NCI-H2029 treated with DMSO at 0.1 percent for 48 hours (cell line): ENCODE data around the gene CERS1.

ENCODE experiments used
- DNase-seq: peaks from one replicate; lab custom pipeline; 2025; lab: John Stamatoyannopoulos, UW

Gene CERS1

DNA sequence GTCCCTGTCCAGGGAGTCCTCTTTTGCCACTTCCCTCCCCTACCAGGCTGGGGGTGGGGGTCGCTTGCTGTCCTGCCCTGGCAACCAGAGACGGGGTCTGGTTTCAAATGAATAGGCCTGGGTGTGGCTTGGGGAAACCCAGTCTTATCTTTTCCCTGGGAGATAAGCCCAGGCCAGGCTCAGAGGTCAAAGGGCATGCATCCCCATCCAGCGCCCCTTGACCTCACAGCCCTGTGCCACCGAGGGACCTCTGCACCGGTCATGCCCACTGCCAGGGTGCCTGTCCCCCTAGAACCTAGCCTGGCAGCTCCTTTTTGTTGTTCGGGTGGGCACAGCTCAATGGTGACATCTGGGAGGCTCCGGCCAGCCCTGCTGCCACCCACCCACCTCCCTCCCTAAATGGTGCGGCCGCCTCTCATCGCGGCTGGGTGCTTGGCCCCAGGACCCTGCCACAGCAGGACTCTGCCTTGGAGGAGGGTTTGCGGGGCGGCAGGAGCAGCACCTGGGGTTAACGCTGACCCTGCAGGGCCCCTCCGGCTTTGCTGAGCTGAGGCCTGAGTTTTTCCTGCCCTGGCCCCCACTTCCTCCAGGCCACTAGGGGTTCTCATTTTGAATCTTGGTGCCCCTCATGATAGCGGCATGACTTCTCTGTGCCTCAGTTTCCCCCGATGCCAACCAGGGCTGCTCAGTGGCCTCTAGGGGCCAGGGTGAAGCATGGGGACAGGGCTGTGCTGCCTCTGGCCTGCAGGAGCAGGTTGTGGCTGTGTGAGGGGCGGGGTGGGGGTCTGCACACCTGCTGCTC lies 2.9 kb upstream of the CERS1 start:
- DNase-seq: no peak

DNA sequence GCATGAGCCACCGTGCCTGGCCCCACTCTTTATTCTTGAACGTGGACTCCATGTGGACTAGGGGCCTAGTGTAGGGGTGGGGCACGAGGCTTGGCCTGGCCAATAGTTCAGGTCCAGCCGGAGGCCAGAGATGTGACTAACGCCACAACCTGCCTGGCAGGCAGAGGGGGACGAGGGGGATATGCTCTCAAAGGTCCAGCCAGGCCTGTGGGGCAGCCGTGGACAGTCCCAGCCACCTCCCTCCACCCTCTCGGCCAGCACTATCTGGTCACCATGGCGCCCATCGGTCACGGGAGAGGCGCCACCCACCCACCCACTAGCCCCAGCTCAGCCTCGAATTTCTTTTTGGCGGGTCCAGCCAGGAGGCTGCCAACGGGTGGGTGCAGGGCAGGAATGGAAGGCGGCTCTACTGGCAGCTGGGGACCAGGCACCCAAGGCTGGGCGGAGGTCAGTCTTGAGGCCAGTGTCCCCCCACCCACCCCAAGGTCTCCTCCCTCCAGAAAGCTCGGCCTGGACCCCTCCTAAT lies 2.2 kb upstream of the CERS1 start:
- DNase-seq: no peak

DNA sequence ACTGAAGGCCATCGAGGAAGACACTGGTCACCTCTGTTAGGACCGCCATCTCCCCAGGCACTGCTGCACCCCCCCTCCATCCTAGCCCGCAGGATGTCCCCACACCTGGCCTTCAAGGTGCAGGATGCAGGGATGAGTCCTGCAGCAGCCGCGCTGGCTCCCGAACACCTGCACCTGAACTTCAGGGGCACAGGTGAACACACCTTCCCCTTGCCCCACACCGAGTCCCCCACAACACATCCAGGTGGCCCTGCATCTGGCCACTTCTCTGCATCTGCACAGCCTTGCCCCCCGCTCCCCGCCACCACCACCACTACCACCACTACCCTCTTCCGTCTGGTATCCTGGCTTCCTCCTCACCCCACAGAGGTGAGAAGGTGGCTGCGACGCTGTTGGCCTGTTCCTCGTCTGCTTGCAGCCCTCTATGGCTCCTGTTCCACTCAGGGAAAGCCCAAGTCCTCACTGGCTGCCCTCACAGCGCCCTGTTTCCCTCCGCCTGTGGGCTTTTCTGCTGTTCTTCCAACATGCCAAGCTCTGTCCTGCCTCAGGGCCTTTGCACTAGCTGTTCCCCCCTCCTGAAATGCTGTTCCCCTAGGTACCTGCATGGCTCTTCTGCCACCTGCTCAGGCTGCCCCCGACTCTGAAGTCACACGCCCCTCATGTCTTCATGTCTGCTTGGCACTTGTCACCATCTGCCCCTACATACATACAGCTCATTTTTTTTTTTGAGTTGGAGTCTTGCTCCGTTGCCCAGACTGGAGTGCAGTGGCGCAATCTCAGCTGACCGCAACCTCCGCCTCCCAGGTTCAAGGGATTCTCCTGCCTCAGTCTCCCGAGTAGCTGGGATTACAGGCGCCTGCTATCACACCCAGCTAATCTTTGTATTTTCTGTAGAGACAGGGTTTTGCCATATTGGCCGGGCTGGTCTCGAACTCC lies 1.4 kb upstream of the CERS1 start:
- DNase-seq: no peak

DNA sequence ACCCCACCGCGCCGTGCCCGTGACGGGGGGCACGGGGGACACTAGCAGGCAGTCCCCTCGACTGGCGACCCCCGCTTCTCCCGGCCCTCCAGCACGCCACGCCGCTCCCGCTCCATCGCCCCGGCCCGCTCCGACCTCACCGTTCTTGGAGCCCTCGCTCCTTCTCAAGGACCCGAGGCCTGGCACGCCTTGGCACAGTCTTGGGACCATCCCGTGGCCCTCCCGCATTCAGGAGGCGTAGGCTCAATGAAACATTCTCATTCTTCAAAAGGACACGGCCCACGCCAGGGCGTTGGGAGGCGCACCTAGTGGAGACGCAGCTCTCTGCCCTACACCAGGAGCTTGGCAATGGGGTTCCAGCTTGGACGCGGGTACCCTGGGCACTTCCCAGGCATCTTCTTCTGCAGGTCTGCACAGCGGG lies 473 bp upstream of the CERS1 start:
- DNase-seq: no peak

GRCh38 chr19:18895038-18895823 lies 727 bp downstream of the CERS1 start:
- no peak for DNase-seq

- no peak for DNase-seq
These were observed 1.5 kb downstream of the CERS1 start for GRCh38 chr19:18894254-18895037.

- DNase-seq: no peak
These were observed 2.2 kb downstream of the CERS1 start for GRCh38 chr19:18893587-18894253.

GRCh38 chr19:18889949-18890745 lies 5.8 kb downstream of the CERS1 start:
- DNase-seq: no peak

- DNase-seq: no peak
These were observed 9.0 kb downstream of the CERS1 start for GRCh38 chr19:18886972-18887371.

DNA sequence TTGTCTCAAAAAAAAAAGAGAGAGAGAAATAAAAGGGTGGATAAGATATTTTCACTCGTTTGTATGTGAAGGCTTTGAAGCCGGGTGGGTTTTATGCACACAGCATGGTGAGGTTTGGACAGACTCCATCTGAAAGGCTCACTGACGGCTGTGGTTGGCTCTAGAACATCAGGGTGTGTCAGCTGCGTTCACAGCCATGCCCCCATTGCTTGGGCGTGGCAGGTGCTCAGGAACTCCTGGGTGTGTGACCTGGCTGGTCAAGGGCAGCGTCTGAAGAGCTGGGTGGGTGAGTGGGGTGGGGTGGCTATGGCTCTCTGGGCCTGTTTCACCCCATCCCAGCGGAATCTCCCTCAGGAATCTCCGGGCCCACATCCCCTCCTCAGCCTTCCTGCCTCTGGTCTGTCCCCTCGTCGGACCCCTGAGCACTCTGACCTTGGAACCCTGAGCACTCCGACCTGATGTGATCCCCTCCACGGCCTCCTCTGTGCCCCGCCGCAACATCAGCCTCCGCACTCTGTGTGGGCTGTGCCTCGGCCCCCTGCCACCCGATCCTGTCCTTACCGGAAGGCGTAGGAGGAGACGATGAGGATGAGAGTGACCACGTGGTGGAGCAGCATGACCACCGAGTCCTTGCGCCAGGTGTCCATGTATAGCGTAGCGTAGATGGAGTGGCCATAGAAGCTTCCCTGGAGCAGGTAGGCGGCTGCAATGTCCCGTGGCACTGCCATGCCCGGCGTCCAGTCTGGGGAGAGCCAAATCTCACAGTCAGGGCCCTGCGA lies 12.2 kb downstream of the CERS1 start:
- DNase-seq: no peak

DNA sequence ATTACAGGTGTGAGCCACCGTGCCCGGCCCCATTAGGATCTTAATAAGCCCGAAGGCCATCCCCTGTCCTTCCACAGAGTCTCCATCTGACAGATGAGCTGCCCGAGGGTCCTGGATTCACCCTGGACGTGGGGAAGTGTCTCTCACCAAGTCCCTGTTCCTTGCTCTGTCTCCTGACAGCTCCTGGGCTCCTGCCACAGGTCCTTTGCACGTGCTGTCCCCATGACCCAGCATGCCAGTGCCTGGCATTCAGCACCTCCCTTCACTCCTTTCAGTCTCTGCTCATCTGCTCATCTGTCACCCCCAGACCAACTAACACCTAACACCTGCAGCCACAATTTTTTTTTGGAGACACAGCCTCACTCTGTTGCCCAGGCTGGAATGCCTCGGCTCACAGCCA lies 14.5 kb downstream of the CERS1 start:
- no peak for DNase-seq

- DNase-seq: peak; percentile 75
These were observed 16.2 kb downstream of the CERS1 start for GRCh38 chr19:18879579-18880373.

GRCh38 chr19:18878858-18879578 lies 16.9 kb downstream of the CERS1 start:
- no peak for DNase-seq

GRCh38 chr19:18878058-18878797 lies 17.7 kb downstream of the CERS1 start:
- no peak for DNase-seq

DNA sequence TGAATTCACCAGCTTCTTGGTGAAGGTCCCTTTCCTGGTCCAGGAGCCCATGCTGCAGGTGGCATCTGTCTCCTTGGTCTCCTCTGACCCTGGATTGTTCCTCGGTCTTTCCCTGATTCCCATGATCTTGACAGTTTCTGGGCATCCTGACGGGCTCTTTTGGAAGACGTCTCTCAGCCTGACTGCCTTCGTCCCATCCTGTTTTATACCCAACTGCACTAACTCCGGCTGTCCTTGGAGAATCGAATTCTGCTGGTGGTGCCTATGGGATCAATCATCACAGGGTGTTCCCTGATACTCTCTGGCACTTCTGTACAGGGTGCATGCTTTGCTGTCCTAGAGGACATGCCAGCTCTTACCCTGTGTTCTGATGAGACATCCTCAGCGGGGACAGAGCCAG lies 19.1 kb downstream of the CERS1 start:
- DNase-seq: no peak

DNA sequence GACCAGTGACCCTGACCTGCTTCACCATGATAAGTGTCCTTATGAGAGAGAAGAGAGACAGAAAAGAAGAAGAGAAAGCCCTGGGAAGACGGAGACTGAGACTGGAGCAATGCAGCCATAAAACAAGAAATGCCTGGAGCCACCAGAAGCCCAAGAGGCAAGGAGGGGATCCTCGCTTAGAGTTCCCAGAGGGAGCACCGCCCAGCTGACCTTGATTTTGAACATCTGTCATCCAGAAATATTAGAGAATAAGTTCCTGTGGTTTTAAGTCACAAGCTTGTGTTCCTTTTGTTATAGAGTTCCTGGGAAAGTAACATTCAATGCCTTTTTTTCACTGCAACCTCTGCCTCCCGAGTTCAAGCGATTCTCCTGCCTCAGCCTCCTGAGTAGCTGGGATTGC lies 20.2 kb downstream of the CERS1 start:
- no peak for DNase-seq

- no peak for DNase-seq
These were observed 24.4 kb downstream of the CERS1 start for GRCh38 chr19:18871543-18871942.
